Bronchial epithelial cell (primary cell): ENCODE data around the gene EFTUD2. TPM values are rescaled to one million over a fixed set of nuclear protein-coding genes. Genes with fewer than 3 reads are reported as not detected.

Experiments used
- DNase-seq: peaks from one replicate; pipeline ENCODE4 v3.0.0-alpha.2; 2010; ENCODE audit warnings: low read depth
- FAIRE-seq: peaks from 2 replicates; lab custom pipeline; 2011; peaks lifted over from hg19 to GRCh38; lab: Jason Lieb, UNC
- H3K27me3 ChIP-seq: 2 replicates; pipeline ENCODE4 v1.5.1; 2011; ENCODE audit warnings: low read length; ENCODE audit not compliant: control insufficient read depth, insufficient read depth
- H3K36me3 ChIP-seq: 2 replicates; pipeline ENCODE4 v1.5.1; 2011; ENCODE audit warnings: low read length; ENCODE audit not compliant: control insufficient read depth, insufficient read depth
- H3K4me3 ChIP-seq: 2 replicates; pipeline ENCODE4 v1.5.1; 2011; ENCODE audit warnings: mild to moderate bottlenecking, low read depth, low read length, control low read depth
- total RNA-seq: library from RNA; depleted of rRNA; stranded (reverse); fragments of >200 nt; gene quantifications from 2 replicates; pipeline ENCODE4 v1.2.1, GENCODE V29; 2014
- TF ChIP-seq, protein P1 (sequence below): IDR thresholded peaks from 2 replicates; pipeline ENCODE4 v1.5.1; 2011; ENCODE audit warnings: mild to moderate bottlenecking, moderate library complexity, low read length, control low read depth, inconsistent platforms; ENCODE audit not compliant: insufficient read depth, severe bottlenecking

EFTUD2 gene
- total RNA-seq, 1 donor from 2014 or later = 91.4 TPM

DNA sequence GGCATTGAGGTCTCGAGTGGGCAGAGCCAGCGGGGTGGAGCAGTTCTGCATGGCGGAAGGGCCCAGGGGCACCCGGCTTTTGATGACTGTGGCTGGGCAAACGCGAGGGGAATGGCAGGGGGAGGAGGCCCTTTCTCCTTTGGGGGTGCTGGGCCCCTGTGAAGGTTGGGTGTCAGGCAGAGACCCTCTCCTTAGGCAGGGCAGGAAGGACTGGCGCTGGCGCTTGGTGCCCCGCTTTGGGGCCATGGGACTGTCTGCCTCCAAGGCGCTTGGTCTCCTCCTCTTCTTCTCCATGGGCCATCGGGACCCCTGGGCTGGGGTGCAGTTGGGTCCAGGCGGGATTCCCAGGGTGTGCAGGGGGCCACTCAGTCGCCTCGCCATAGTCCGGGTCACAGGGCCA lies 28.9 kb upstream of the EFTUD2 start:
- Histone ChIP-seq H3K4me3 (no peak overlapping the region), H3K27me3 (no peaks in the 10 kb centered on the region), H3K36me3 (peaks cover 5% of the 10 kb centered on the region)
- no peak for DNase-seq
- no peak for FAIRE-seq
- TF ChIP-seq, protein P1, sequence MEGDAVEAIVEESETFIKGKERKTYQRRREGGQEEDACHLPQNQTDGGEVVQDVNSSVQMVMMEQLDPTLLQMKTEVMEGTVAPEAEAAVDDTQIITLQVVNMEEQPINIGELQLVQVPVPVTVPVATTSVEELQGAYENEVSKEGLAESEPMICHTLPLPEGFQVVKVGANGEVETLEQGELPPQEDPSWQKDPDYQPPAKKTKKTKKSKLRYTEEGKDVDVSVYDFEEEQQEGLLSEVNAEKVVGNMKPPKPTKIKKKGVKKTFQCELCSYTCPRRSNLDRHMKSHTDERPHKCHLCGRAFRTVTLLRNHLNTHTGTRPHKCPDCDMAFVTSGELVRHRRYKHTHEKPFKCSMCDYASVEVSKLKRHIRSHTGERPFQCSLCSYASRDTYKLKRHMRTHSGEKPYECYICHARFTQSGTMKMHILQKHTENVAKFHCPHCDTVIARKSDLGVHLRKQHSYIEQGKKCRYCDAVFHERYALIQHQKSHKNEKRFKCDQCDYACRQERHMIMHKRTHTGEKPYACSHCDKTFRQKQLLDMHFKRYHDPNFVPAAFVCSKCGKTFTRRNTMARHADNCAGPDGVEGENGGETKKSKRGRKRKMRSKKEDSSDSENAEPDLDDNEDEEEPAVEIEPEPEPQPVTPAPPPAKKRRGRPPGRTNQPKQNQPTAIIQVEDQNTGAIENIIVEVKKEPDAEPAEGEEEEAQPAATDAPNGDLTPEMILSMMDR = no peak

DNA sequence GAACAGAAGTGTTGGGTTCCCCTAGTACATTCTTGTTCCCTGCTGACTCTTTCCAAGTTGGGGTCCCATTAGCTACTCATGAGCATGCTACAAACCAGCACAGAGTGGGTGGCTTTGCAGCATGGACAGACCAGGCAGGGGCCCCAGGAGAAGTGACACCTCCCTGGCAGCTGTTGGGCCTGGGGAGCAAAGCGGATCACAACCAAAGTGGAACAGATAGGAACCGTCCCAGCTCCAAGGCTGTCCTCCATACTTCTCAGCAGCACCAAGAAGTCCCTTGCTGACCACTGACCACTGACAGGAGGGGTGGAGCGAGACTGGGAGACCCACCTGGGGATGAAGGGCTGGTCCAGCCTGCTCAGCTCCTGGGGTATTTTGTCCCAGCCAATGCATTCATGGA lies 28.5 kb upstream of the EFTUD2 start:
- H3K36me3 ChIP-seq = peaks cover 5% of the 10 kb centered on the region
- TF ChIP-seq, protein P1 = no peak
- H3K27me3 ChIP-seq = no peaks in the 10 kb centered on the region
- no peak for FAIRE-seq
- DNase-seq = no peak
- no peak overlapping the region for H3K4me3 ChIP-seq

DNA sequence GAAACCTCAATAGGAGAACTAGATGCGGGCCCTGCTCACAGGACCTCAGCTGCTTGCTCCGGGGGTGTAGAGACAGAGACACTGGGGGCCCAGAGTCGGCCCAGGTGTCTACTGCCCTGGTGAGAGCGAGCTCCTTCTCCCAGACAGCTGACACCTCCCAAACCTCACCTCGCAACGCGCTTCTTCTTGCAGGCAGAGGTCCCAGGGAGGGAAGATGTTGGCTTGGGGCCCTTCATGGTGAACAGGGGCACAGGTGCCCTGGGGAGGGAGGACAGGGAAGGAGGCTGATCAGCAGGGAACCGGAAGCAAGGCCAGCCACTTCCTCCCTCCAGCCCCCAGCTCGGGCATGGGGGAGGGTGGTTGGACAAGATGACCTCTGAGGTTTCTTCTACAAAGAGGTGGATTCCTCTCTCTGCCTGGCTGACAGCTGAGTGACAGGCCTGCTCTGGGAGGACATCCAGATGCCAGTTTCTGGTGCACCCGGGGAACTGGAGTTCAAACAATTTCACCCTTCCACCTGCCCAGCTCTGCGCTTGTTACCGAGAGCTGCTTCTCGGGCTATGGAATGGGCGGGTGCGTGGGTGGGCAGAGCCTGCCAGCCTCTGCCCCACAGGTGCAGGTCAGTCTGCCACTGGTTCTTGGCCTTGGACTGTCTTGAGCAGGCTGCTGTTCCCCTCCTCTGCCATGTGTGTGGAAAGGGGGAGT lies 27.7 kb upstream of the EFTUD2 start:
- Histone ChIP-seq H3K36me3 (peaks cover 5% of the 10 kb centered on the region), H3K4me3 (no peak overlapping the region), H3K27me3 (no peaks in the 10 kb centered on the region)
- FAIRE-seq (no peak), DNase-seq (no peak)
- TF ChIP-seq, protein P1 = no peak

DNA sequence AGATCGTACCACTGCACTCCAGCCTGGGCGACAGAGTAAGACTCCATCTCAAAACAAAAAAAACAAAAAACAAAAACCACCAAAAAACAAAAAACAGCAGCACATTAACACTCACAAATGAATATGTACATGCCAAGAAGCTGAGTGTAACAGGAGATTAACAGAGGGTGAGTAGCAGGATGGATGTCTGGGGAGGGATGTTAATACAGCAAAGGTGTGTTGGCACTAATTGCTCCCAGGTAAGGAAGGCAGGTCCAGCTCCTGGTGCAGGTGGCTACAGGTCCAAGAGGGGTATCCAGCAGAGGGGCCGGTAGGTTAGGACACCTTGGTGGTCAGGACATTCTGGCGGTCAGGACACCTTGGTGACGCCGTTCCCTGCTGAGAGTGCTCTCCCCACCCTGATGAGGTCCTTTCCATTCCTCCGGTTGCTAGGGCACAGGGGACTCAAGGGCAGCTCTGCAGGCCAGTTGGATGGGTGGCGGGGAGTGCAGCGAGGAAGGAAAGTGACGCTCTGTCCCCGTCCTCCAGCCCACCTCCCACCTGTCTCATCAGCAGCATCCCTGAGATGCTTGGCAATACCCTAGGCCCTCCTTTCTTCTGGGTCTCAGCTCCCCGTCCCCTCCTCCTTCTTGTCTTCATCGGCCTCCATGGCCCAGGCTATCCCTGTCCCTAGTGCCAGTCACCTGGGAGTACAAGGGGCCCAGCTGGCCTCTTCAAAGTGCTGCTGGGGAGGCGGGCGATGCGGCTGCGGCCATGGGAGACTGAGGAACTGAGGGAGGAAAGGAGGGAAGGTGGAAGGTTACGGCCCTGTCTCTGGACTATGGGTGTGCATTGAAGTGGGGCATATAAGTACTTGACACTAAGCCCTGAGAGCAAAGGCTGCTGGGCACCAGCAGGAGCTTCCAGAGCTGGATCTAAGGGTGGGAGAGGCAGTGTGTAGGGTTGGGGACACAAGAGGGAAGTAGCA lies 26.8 kb upstream of the EFTUD2 start:
- peak; percentile 75 for FAIRE-seq
- H3K4me3 ChIP-seq = no peak overlapping the region
- TF ChIP-seq, protein P1 = no peak
- no peaks in the 10 kb centered on the region for H3K27me3 ChIP-seq
- no peak for DNase-seq
- peaks cover 5% of the 10 kb centered on the region for H3K36me3 ChIP-seq

DNA sequence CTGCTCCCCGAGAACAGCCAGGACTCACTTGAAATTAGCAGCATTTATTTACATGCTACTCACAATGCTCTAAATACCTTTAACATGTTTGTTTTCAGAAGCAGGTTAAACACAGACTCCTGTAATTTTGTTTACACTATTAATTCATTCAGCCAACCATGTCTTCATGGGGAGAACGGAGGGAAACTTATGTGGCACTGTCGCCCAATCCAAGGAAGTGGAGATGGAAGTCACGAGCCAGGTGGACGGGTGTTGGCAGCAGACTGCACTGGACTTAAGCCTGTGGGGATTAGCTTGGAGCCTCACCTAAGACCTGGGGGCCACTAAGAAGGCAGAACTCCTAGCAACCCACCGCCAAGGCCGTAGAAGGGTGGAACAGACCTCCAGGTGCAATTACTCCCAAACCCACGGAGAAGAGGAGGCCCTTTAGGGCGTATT lies 24.9 kb upstream of the EFTUD2 start:
- DNase-seq (no peak), FAIRE-seq (no peak)
- TF ChIP-seq, protein P1 = no peak
- Histone ChIP-seq H3K36me3 (peaks cover 4% of the 10 kb centered on the region), H3K27me3 (no peaks in the 10 kb centered on the region), H3K4me3 (no peak overlapping the region)
